Stomach (tissue), 4 donors: ENCODE results near the gene ADGRL3.

Source experiments
- CTCF ChIP-seq, 7 experiments: fragments of 450-650 bp in 4 of 7; fragments of 200-600 bp in 3 of 7; sonication (generic) in 3 of 7; IDR thresholded peaks; one replicate each; pipeline ENCODE4 v1.5.1; 2016 to 2019; ENCODE audit warnings: antibody characterized with exemption in 7 of 7, control low read depth in 2 of 7, mild to moderate bottlenecking in 1 of 7
- POLR2A ChIP-seq, 4 donors: fragments of 450-650 bp; IDR thresholded peaks; one replicate each; pipeline ENCODE4 v1.6.1; 2016; ENCODE audit warnings: antibody characterized with exemption in 4 of 4, control low read depth in 2 of 4, mild to moderate bottlenecking in 1 of 4, moderate library complexity in 1 of 4

GRCh38 chr4:61786211-61786610, 586.1 kb downstream of the ADGRL3 start:
- TF ChIP-seq POLR2A (IDR thresholded peaks at IDR 0.05) (no peak), CTCF (IDR thresholded peaks at IDR 0.05) (no peak)
